T follicular helper cell (primary cell): Measurements from ENCODE around the gene TMEM179.

Experiments used
- DNase-seq: peaks from one replicate; pipeline ENCODE4 v3.0.0-alpha.2; 2020; ENCODE audit warnings: low read depth

The TMEM179 gene

DNA sequence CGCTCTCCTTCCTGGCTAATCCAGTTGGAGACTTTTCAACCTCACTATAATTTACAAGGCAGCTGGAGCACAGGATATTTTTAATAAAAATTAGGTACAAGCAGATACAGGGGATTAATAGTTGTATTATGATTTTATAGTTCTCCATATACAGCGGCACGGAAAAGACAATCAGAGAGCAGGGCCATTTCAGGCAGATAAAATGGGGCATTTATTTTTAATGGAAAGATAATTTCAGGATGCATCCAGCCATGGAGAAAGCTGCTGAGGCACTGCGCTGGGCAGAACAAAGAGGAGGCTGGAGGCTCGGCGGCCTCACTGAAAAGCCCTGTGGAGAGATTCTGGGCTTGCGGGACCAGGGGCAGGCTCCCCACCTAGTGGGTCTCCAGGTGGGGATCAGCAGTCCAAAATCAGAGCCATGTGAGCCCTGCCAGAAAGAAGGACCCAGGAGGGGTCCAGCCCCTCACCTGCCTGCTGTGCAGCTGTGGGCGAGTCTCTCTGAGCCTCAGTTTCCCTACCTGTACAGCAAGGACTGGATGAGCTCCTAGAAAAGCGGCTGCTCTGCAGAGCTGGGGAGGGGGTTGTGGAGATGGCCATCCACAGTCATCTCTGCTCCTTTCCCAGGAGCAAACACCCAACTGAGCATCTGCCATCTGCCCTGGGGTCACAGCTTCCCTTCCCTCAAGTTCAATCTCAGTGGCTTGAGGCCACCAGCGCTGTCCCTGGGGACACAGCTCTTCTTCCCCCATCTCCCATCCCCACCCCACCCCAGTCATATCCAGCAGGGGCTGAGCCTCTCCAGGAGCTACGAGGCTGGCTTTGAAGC is 48.9 kb downstream of the TMEM179 start:
- no peak for DNase-seq

DNA sequence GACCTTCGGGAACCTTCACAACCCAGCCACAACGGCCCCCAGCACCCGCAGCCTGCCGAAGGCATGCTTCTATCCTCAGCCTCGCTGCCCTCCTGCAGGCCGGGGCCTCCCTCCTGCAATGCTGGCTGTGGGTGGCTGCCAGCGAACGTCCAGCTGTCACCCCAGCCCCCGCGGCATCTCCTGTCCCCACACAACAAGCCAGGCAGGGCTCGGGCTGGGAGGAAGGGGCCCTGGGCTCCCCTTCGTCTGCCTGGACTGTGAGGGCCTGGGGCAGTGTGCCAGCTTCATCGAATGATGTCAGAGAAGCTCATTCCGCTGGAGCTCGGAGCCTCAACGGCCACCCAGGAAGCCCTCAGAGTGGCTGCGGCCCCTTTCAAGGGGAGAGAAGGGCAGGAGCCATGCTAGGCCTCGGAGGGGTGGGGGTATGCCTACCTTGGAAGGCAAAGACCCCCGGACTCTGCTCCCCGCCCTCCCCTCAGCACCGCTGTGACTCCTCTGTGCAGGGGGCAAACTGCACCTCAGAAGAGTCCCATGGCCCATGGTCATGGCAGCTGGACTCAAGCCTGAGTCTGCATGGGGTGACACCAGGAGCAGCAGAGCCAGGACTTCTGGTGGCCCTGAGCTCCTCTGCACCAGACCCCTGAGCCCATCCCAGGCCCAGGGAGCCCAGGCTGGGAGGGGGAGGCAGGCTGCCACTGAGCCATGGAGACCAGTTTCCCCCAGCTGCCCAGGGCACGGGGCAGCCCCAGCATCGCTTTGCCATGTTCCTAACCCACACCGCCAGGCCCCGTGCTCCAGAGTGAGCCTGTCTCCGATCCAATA is 49.8 kb downstream of the TMEM179 start:
- DNase-seq = no peak

DNA sequence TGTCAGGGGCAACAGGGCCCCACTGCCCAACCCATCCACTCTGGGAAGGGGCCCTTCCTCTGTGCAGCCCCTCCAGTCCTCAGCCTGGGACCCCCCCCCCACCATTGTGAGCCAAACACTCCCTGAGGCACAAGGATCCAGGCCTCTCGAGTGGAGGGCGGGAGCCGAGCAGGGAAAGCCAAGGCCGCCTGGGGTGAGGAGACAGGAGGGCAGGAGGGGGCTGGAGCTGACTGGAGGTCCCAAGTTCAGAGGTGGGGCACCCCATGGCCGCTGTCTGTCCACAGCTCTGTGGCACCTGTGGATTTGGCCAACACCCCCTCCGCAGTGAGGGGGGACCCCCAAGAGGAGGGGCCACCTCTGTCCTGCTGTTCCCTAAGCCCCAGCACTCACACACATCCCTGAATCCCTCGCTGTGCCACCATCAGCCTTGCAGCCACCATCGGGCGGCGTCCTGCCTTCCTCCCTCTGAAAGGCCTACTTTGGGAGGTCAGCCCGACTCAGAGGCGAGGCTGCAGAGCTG is 50.4 kb downstream of the TMEM179 start:
- no peak for DNase-seq

DNA sequence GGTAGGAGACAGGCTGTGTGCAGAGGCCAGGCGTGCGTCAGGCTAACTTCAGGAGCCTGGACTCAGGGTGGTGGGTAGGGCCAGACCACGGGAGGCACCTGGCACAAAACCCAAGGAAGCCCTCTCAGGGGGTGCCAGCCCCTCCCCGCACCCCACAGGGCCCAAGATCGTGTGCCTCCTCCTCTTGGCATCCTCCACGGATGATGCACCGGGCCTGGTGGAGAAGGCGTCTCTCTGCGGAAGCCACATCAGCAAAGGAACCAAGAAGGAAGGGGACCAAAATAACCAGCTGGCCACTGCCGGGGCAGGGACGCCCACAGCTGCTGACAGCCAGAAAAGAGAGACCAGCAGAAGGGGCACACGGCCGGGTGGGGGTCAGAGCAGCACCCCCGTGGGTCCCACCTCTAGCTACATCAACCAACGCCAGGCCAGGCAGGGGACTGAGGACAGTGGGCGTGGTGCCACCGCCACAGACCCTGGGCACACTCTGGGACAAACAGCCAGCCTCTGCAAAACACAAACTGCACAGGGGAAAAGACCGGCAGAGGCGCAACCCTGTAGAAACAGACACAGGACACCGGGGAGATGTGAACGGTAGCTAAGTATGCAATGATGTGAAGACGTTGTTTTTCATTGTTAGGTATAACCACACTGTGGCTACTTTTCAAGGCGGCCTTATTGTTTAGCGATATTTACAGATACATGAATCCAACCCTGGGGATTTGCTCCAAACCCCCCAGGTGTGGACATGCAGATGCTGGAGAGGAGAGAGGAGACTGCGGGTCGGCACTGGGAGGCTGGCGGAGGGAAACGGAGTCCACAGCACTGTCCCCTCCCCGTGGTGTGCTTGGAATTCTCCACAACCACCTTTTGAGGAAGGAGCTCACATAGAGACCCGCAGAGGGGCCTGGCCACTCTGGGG is 51.1 kb downstream of the TMEM179 start:
- no peak for DNase-seq

DNA sequence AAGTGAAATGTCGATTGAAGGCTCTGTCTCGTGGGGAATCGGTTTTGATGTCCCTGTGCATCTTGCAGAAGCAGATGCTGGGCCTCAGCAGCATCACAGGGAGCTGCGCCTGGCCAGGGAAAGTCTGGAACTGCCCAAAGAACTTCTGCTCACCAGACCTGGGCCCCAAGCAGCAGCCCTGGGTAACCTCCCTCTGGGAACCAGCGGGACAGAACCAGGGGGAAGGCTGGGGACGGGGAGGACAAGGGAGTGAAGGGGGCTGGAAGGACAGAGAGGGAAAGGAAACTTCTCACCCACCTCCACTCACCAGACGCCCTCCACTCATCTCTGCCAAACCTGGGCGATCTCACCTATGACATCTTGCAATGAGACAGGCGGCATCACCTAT is 51.8 kb downstream of the TMEM179 start:
- no peak for DNase-seq

DNA sequence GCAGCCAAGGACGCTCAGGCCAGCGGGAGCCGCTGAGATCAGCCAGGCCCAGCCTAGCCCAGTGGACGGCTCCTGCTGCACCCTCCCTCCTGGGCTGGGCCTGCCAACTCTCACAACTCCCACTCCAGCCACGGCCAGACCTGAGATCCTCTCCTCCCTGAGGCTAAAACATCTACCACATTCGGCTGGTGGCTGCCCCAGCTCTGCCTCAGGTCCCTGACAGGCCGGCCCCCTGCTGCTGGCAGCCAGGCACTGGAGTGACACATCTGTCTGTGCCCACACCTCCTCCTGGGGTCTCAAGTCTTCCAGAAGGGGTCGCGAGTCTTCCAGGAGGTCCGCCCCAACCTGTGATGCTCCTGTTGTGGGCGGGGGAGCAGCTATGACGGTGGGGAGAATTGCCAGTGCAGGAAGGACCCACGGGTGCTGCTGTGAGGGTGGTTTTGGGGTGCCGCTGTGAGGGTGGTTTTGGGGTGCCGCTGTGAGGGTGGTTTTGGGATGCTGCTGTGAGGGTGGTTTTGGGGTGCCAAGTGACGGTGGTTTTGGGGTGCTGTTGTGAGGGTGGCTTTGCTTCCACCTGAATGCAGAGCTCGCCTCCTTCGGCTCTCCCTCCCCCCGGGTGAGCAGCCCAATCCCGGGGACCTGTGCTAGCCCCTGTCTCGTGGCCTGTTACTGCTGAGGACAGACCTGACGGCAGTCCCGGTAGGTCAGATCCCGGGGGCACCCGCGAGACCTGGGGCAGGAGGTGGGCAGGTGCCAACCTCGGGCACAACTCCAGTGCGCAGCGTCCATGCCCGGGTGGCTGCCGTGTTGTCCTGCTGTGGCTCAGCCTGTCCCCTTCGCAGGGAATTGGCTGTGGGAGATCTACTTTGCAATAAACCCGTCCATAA is 52.5 kb downstream of the TMEM179 start:
- DNase-seq = no peak

DNA sequence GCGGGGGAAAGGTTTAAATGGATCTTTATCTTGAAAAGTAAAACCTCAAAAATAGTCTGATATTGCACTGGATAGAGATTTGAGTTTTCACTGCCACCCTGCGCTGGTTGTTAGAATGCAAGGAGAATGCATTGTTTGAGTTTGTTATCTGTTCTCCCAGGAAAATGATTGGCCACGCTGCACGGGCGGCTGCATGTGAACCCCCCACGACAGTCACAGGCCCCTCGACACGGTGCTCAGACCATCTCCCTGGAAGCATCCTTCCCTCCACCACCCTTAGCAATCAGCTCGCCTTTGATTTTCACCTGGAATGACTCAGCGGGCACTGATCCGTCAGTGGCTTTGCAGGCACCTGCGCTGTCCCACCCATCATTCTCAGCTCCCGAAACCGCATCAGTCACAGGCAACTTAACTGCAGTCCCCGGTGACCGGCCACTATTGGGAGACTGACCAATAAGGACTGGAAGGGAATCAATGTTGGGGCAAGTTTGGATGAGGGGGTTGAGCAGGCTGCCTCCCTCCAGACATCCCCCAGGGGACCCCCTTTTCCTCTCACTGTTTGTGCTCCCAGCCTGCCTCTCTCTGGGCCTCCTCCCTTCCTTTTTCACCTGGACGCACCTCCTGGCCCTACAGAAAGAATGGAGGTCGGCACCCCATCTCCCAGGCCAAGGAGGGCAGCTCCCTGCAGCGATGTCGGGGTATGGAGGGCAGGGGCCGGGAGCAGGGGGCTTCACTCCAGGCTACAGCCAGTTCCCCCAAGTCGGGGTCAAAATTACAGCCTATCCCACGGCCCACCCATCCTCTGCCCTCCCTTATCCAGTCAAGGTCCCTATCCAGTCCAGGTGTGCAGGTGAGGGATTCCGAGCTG is 53.5 kb downstream of the TMEM179 start:
- no peak for DNase-seq

DNA sequence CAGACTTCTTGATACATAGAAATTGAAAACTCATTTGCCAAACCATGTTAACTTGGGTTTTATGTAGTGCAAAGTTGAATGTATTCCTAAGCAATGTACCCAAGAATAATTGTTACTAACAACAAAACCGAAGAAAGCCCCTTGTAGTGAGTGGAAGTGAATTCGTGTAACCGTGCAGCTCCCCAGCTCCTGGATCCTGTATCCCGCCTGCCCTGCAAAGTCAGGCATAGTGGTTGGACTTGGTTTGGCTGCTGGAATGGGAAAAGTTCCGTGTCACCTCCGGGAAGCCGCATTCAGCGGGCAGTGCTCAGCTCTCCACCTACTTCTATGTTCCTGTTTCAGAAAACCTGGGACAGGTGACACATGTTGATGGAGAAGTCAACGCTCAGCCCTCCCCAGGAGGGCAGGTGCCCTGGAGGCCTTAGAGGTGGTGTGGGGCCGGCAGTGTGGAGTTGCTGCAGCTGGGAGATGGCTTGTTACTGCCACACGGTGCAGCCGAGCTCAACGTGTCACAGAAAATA is 54.2 kb downstream of the TMEM179 start:
- DNase-seq = no peak

DNA sequence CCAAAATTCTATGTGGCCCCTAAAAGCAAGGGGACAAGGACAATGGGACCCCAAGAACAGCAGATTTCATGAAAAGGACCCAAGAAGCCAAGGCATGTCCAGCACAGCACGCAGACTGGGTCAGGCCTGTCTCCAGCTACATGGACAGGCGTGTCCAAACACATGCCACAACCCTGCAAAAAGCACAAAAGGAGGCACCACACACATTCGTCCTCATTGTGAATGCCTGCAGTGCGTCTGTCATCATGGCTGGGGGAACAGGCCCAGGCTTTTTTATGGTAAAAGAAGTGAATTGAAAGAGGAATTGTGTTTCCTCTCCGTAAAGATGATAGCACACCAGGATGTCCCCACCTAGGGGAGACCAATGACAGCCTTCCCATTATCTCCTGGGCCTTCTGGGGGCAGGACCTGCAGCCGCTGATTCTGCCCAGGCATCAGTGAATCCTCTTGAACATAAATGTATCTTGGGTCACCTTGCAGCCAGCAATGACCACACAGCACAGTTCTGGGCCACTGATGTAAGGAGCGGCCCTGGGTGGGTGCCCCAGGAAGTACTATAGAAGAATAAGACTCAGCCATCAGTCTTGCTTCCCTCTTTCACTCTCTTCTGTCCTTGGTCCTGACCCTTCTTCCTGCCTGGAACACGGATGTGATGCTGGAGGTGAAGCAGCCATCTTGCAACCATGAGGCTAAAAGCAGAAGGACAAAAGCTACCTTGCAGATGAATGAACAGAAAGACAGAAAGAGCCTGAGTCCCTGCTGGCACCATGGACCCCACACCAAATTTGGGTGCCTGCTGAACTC is 54.8 kb downstream of the TMEM179 start:
- no peak for DNase-seq

DNA sequence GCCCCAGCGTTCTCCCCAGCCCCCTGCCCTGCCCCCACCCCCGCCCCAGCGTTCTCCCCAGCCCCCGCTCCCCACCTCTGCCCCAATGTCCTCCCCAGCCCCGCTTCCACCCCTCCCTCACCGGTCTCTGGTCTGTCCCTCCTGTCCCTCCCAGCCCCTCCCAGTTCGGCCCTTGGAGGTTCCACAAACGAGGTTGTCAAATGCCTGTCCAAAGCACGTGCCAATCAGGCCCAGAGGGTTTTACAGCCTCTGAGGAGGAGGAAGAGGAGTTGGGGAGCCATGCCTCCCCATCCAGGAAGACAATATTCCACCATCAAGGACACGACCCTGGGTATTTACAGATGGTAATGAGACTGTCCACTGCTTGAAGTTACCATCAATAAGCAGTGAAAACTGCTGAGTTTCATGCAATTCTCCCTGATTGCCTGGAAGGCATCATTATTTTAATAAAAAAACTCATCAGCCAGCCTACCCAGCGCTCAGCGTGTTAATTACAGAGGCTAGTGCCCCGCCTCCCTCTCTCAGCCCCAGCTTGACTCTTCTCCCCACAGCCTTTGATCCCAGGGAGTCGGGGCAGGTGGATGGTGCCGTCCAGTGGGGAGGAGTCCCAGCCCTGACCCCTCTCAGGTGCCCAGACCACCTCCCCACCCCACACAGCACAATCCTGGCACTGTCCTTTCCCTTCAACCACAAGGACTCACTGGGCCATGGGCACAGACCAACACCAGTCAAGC is 55.6 kb downstream of the TMEM179 start:
- no peak for DNase-seq

DNA sequence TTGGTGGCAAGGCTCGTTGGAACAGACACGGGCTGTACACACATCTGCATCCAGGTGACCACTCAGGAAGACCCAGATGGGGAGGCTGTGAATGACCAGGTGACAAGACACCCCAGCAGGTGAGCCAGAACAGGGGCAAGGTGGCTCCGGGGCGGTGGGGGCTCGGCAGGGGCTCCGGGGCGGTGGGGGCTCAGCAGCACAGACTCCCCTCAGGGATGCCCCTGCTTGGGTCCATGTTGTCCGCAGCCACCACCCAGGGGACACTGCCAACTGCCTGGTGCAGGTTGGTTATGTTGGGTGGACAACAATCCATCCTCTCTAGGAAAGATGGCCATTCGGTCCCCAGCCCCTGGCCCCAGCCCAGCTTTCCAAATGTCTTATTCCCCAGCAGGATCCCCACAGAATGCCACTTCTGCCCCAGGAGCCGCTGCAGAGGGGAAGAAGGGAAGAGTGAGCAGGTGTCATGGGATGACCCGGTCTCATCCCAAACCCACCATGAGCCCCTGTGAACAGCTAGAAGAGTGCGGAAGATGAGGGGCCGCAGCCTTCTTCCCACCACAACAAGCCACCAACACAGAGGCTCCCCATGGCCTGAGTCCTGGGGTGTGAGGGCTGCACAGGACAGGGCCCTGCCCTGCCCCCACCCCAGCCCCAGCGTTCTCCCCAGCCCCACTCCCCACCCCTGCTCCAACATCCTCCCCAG is 56.4 kb downstream of the TMEM179 start:
- DNase-seq = no peak

DNA sequence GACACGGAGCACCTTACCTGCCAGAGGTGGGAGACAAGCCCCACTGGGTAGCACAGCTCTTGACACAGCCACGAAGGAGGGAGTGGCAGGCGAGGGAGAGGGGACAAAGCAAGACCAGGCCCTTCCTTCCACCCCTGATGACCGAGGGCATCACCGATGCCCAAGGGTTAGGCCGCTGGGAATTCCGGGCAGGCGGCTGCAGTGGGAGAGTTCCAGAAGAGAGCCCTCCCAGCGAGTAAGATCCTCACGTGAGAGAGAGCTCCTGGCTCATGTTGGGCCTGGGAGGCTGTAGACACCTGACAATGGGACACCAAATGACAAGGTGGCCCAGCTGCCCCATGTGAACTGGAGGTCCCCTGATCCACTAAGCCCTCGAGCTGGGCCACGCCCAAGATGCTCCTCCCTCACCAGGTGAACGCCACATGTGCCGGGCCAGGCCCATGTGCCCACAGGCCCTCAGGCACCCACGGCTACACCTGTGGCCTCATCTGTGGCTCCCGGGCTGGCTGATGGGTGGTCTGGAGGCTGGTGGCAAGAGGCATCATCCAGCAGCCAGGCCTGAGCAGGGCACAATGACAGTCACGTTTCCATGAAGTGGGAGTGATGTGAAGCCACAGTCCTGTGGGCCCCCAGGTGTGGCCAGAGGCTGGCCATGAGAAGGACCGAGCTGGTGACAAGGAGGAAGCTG is 57.1 kb downstream of the TMEM179 start:
- no peak for DNase-seq

DNA sequence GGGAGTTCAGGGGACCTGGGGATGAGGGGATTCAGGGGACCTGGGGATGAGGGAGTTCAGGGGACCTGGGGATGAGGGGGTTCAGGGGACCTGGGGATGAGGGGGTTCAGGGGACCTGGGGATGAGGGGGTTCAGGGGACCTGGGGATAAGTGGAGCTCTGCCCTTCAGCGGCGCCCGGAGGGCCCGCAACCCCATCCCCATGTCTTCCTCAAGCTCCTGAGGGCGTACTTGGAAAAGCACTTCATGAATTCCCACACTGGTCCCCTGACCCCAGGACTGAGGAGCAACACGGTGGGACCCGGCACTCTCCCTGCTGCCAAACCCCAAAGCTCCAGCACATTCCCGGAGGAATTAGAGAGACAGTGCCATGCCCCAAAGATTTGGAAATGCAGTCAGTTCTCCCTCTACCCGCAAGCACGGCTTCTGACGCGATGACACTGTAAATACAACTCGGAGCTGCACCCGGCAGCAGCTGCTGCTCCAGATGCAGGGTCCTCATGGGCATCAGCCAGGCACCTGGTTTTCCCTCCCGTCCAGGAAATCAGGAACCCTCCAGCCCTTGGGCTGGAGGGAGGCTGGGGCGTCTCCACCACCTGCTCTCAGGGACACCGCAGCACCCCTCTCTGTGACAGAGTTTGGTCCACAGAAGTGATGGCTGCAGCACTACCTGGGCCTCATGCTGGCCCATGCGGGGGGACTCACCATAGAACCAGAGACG is 57.8 kb downstream of the TMEM179 start:
- no peak for DNase-seq

DNA sequence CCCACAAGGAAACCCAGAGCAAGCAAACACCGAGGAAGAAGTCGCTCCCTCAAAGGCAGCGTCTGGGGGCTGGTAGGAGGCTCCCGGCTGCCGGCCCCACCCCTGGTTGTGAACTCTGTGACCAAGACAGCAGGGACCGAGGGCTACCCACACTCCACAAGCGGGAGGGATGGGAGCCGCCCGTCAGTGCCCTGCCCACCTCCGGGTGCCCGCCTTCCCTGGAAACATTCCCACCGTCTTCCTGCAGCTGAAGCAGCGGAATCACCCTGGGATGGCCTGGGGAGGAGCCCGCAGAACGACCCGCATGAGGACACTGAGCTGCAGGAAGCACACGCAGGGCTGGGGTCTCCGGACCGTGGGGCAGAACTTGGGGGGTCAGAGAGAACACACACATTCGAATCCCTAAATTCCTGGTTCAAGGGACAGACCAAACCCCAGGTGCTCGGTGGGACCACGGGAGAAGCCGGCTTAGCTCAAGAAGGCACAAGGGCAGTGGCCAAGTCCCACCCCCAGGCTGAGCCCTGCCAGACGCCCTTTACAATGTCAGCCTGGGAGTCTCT is 58.5 kb downstream of the TMEM179 start:
- no peak for DNase-seq

DNA sequence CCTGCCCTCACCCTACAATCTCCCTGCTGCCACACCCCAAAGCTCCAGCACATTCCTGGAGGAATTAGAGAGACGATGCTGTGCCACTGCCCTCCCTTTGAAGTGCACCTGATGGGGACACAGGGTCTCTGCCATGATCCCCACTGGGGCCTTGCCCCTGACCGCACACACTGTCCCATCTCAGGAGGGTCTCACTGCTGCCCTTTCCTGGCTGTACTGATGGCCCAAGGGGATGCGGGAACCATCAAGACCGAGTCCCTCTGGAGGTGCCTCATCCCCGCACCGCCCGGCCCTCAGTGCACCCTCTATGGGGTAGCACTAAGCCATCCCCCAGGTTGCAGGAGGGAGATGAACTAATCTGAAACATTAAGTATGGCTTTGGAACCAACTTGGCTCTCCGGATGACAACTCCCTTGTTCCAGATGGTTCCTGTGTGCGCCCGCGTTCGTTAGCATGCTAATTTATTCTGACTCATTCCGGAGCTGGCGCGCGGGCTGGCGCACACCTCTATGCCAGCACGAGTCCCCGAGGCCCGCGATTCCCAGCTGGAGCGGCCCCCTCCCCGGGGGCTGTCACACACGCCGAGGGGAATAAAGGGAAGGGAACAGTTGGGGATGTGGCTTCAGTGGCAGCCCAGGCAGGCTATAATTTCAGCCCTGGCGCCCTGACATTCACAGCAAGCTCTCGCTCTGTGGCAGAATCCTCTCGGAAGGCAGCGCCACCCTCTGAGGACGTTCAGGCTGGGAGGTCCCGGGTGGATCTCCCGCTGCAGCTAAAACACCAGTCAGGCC is 59.2 kb downstream of the TMEM179 start:
- DNase-seq = no peak
